Liver (tissue), 3 donors: ENCODE results near the gene TMSB15A.

Experiments
- EGR1 ChIP-seq, 2 donors: IDR thresholded peaks; 2 replicates each; pipeline ENCODE4 v1.6.1; 2016 to 2018; ENCODE audit warnings: antibody characterized with exemption in 2 of 2, low read depth in 2 of 2
- FOXA1 ChIP-seq: IDR thresholded peaks from 2 replicates; pipeline ENCODE4 v1.6.1; 2016; ENCODE audit warnings: antibody characterized with exemption
- GABPA ChIP-seq, 2 donors: IDR thresholded peaks in 1 of 2; conservative IDR thresholded peaks in 1 of 2; 2 replicates each; pipeline ENCODE4 v1.6.1; 2016; ENCODE audit warnings: antibody characterized with exemption in 2 of 2, mild to moderate bottlenecking in 1 of 2, moderate library complexity in 1 of 2
- HNF4A ChIP-seq, 2 donors: conservative IDR thresholded peaks; 2 replicates each; pipeline ENCODE4 v1.6.1; 2016; ENCODE audit warnings: antibody characterized with exemption in 2 of 2, mild to moderate bottlenecking in 2 of 2
- JUND ChIP-seq, 2 donors: IDR thresholded peaks; 2 replicates each; pipeline ENCODE4 v1.6.1; 2016; ENCODE audit warnings: antibody characterized with exemption in 2 of 2
- RAD21 ChIP-seq, 2 donors: IDR thresholded peaks; 2 replicates each; pipeline ENCODE4 v1.6.1; 2016; ENCODE audit warnings: antibody characterized with exemption in 2 of 2, mild to moderate bottlenecking in 2 of 2
- REST ChIP-seq: IDR thresholded peaks from 2 replicates; pipeline ENCODE4 v1.6.1; 2016; ENCODE audit warnings: antibody characterized with exemption, mild to moderate bottlenecking
- RXRA ChIP-seq, 2 donors: IDR thresholded peaks; 2 replicates each; pipeline ENCODE4 v1.6.1; 2017 to 2018; ENCODE audit warnings: antibody characterized with exemption in 2 of 2, mild to moderate bottlenecking in 1 of 2
- TAF1 ChIP-seq: conservative IDR thresholded peaks from 2 replicates; pipeline ENCODE4 v1.6.1; 2016; ENCODE audit warnings: antibody characterized with exemption, mild to moderate bottlenecking
- YY1 ChIP-seq: IDR thresholded peaks from 2 replicates; pipeline ENCODE4 v1.6.1; 2016; ENCODE audit warnings: antibody characterized with exemption, mild to moderate bottlenecking
- TF ChIP-seq, protein P1 (sequence below): fragments of 150-350 bp; IDR thresholded peaks from 2 replicates; pipeline ENCODE4 v1.5.1; 2017; ENCODE audit warnings: improper control_type of control experiment, low read depth, low read length; ENCODE audit not compliant: missing input control
- TF ChIP-seq, protein P2 (sequence below): IDR thresholded peaks from 2 replicates; pipeline ENCODE4 v1.6.1; 2016; ENCODE audit warnings: antibody characterized with exemption
- TF ChIP-seq, protein P3 (sequence below): IDR thresholded peaks from 2 replicates; pipeline ENCODE4 v1.6.1; 2016; ENCODE audit warnings: antibody characterized with exemption
- TF ChIP-seq, protein P4 (sequence below): IDR thresholded peaks from 2 replicates; pipeline ENCODE4 v1.6.1; 2016; ENCODE audit warnings: antibody characterized with exemption
- donor health status: healthy.
- donor health status: healthy.

GRCh38 chrX:102560423-102561068 is 44.0 kb upstream of the TMSB15A start:
- TF ChIP-seq, protein P1, sequence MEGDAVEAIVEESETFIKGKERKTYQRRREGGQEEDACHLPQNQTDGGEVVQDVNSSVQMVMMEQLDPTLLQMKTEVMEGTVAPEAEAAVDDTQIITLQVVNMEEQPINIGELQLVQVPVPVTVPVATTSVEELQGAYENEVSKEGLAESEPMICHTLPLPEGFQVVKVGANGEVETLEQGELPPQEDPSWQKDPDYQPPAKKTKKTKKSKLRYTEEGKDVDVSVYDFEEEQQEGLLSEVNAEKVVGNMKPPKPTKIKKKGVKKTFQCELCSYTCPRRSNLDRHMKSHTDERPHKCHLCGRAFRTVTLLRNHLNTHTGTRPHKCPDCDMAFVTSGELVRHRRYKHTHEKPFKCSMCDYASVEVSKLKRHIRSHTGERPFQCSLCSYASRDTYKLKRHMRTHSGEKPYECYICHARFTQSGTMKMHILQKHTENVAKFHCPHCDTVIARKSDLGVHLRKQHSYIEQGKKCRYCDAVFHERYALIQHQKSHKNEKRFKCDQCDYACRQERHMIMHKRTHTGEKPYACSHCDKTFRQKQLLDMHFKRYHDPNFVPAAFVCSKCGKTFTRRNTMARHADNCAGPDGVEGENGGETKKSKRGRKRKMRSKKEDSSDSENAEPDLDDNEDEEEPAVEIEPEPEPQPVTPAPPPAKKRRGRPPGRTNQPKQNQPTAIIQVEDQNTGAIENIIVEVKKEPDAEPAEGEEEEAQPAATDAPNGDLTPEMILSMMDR: no peak
- TF ChIP-seq HNF4A (conservative IDR thresholded peaks at IDR 0.05): no peak
- no peak for TF ChIP-seq RXRA (IDR thresholded peaks at IDR 0.05)
- TF ChIP-seq YY1: no peak
- TF ChIP-seq RAD21 (IDR thresholded peaks at IDR 0.05): no peak
- TF ChIP-seq EGR1 (IDR thresholded peaks at IDR 0.05; ENCODE audit: low read depth in 2 of 2): no peak
- TF ChIP-seq, protein P2, sequence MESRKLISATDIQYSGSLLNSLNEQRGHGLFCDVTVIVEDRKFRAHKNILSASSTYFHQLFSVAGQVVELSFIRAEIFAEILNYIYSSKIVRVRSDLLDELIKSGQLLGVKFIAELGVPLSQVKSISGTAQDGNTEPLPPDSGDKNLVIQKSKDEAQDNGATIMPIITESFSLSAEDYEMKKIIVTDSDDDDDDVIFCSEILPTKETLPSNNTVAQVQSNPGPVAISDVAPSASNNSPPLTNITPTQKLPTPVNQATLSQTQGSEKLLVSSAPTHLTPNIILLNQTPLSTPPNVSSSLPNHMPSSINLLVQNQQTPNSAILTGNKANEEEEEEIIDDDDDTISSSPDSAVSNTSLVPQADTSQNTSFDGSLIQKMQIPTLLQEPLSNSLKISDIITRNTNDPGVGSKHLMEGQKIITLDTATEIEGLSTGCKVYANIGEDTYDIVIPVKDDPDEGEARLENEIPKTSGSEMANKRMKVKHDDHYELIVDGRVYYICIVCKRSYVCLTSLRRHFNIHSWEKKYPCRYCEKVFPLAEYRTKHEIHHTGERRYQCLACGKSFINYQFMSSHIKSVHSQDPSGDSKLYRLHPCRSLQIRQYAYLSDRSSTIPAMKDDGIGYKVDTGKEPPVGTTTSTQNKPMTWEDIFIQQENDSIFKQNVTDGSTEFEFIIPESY: no peak
- no peak for TF ChIP-seq REST
- TF ChIP-seq TAF1: no peak
- no peak for TF ChIP-seq JUND (IDR thresholded peaks at IDR 0.05)
- no peak for TF ChIP-seq GABPA (IDR thresholded peaks at IDR 0.05 in 1 of 2, conservative IDR thresholded peaks at IDR 0.05 in 1 of 2)
- TF ChIP-seq, protein P3, sequence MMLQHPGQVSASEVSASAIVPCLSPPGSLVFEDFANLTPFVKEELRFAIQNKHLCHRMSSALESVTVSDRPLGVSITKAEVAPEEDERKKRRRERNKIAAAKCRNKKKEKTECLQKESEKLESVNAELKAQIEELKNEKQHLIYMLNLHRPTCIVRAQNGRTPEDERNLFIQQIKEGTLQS: no peak
- TF ChIP-seq, protein P4, sequence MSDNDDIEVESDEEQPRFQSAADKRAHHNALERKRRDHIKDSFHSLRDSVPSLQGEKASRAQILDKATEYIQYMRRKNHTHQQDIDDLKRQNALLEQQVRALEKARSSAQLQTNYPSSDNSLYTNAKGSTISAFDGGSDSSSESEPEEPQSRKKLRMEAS: no peak
- TF ChIP-seq FOXA1: no peak
